Left ventricle myocardium inferior (tissue), 1 donor: Measurements from ENCODE around the gene LPO. TPM values are rescaled to one million over a fixed set of nuclear protein-coding genes. Genes with fewer than 3 reads are reported as not detected.

ENCODE experiments used
- DNase-seq: peaks from one replicate; pipeline ENCODE4 v3.0.0-alpha.2; 2020
- H3K27ac ChIP-seq: fragments of 200-600 bp; replicated peaks from 2 replicates; pipeline ENCODE4 v1.8.0; 2021
- H3K27me3 ChIP-seq: fragments of 200-600 bp; 2 replicates; pipeline ENCODE4 v1.8.0; 2021; ENCODE audit warnings: low read depth
- H3K36me3 ChIP-seq: fragments of 200-600 bp; 2 replicates; pipeline ENCODE4 v1.8.0; 2021
- H3K4me1 ChIP-seq: fragments of 200-600 bp; 2 replicates; pipeline ENCODE4 v1.8.0; 2021
- H3K4me3 ChIP-seq: fragments of 200-600 bp; 2 replicates; pipeline ENCODE4 v1.8.0; 2021; ENCODE audit warnings: mild to moderate bottlenecking, moderate library complexity
- H3K9me3 ChIP-seq: fragments of 200-600 bp; replicated peaks from 2 replicates; pipeline ENCODE4 v1.8.0; 2021
- intact Hi-C: fragments of 100-400 bp; cut with micrococcal nuclease; formaldehyde crosslinking; loops from one replicate; pipeline ENCODE4 v1.11.0; 2022
- total RNA-seq: library from RNA; stranded (reverse); fragmentation: NEBNext Ultra II Directional; extraction: Animal tissue kit (Norgen Biotek cat#: 25700); gene quantifications from one replicate; pipeline ENCODE4 v1.2.1, GENCODE V29; 2021
- TF ChIP-seq, protein P1 (sequence below): fragments of 200-600 bp; IDR thresholded peaks from 2 replicates; pipeline ENCODE4 v1.8.0; 2021; ENCODE audit warnings: antibody characterized with exemption, mild to moderate bottlenecking, borderline replicate concordance
- donor health status: DM: no; HTN: yes; CAD: no; lungs with severe emphysema.

The LPO gene
- total RNA-seq, 1 donor from 2014 or later, result not detected

DNA sequence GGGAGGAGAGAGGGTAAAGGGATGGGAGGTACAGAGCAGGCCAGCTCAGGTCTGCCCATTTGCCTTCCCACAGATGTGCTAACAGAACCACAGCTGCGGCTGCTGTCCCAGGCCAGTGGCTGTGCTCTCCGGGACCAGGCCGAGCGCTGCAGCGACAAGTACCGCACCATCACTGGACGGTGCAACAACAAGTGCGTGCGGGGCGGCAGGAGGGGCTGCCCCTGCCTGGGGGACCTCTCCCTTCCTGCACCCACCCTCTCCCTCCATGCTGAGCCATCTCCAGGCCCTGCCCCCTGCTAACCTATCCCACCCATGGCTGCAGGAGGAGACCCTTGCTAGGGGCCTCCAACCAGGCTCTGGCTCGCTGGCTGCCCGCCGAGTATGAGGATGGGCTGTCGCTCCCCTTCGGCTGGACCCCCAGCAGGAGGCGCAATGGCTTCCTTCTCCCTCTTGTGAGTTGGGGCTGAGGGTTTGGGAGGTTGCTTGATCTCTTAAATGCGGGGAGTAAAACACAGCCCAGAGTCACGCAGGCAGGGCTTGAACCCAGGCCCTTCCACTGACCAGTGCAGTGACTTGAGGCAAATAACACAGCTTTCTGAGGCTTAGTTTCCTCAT is 44.6 kb upstream of the LPO start:
- no peak for DNase-seq
- TF ChIP-seq, protein P1, sequence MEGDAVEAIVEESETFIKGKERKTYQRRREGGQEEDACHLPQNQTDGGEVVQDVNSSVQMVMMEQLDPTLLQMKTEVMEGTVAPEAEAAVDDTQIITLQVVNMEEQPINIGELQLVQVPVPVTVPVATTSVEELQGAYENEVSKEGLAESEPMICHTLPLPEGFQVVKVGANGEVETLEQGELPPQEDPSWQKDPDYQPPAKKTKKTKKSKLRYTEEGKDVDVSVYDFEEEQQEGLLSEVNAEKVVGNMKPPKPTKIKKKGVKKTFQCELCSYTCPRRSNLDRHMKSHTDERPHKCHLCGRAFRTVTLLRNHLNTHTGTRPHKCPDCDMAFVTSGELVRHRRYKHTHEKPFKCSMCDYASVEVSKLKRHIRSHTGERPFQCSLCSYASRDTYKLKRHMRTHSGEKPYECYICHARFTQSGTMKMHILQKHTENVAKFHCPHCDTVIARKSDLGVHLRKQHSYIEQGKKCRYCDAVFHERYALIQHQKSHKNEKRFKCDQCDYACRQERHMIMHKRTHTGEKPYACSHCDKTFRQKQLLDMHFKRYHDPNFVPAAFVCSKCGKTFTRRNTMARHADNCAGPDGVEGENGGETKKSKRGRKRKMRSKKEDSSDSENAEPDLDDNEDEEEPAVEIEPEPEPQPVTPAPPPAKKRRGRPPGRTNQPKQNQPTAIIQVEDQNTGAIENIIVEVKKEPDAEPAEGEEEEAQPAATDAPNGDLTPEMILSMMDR, result no peak
- Histone ChIP-seq H3K27ac (no peak overlapping the region), H3K4me1 (peaks cover 8% of the 10 kb centered on the region), H3K36me3 (no peaks in the 10 kb centered on the region), H3K4me3 (no peak overlapping the region), H3K27me3 (peaks cover 93% of the 10 kb centered on the region), H3K9me3 (no peaks in the 10 kb centered on the region)
- intact Hi-C loops, result no loop called here

DNA sequence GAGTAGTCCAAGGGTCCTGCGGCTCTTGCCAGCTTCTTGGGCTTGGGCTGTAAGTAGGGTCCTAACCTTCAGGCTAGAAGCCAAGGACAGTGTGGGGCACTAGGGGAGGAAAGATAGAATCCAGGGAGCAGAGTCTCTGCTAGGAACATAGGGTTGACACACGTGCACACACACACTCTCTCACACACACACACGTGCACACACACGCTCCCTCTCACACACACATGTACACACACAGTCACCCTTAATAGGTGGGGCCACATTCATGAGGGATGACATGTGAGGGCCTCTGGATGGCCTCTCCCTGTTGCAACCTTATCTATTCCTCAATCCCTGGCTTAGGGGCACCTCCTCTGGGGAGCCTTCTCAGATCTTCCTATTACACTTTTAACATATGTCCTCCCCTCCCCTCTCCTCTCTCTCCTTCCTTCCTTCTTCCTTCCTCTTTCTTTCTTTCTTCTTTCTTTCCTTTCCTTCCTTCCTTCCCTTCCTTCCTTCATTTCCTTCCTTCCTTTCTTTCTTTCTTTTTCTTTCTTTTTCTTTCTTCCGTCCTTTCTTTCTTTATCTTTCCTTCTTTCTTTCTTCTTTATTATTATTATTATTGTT is 42.8 kb upstream of the LPO start:
- H3K9me3 ChIP-seq, result no peaks in the 10 kb centered on the region
- H3K36me3 ChIP-seq, result no peaks in the 10 kb centered on the region
- H3K27ac ChIP-seq, result no peak overlapping the region
- no peak for DNase-seq
- TF ChIP-seq, protein P1, result no peak
- no peak overlapping the region for H3K4me3 ChIP-seq
- intact Hi-C loops, result no loop called here
- peaks cover 88% of the 10 kb centered on the region for H3K27me3 ChIP-seq
- no peaks in the 10 kb centered on the region for H3K4me1 ChIP-seq

- Histone ChIP-seq H3K27me3 (peaks cover 78% of the 10 kb centered on the region), H3K4me1 (no peaks in the 10 kb centered on the region), H3K4me3 (no peak overlapping the region), H3K36me3 (no peaks in the 10 kb centered on the region), H3K9me3 (no peaks in the 10 kb centered on the region), H3K27ac (no peak overlapping the region)
- no peak for DNase-seq
- TF ChIP-seq, protein P1, result no peak
- intact Hi-C loops, result no loop called here
These were observed 41.8 kb upstream of the LPO start for GRCh38 chr17:58196610-58197009.

GRCh38 chr17:58200024-58200633 is 38.3 kb upstream of the LPO start:
- DNase-seq, result no peak
- Histone ChIP-seq H3K27ac (no peak overlapping the region), H3K27me3 (peaks cover 43% of the 10 kb centered on the region), H3K4me3 (no peak overlapping the region), H3K36me3 (no peaks in the 10 kb centered on the region), H3K9me3 (no peaks in the 10 kb centered on the region), H3K4me1 (no peaks in the 10 kb centered on the region)
- intact Hi-C loops, result no loop called here
- TF ChIP-seq, protein P1, result peak; percentile 53

GRCh38 chr17:58202859-58203258 is 35.5 kb upstream of the LPO start:
- H3K4me1 ChIP-seq, result no peaks in the 10 kb centered on the region
- intact Hi-C loops, result no loop called here
- TF ChIP-seq, protein P1, result no peak
- no peaks in the 10 kb centered on the region for H3K9me3 ChIP-seq
- H3K27me3 ChIP-seq, result peaks cover 21% of the 10 kb centered on the region
- no peak for DNase-seq
- H3K27ac ChIP-seq, result no peak overlapping the region
- H3K4me3 ChIP-seq, result no peak overlapping the region
- peaks cover 22% of the 10 kb centered on the region for H3K36me3 ChIP-seq
